HL-60/S4 treated with retinoic acid at 250 ng/mL for 4 days and 3 days (cell line): Measurements from ENCODE around the gene RHCE.
"Not testable (repeated sequence)": the region's sequence is repeated elsewhere in the genome, so short reads cannot be mapped to it uniquely, and the experiment has no call there.

Experiments used
- in situ Hi-C: fragments of 300-500 bp; cut with MboI; formaldehyde crosslinking; loops from 2 replicates; pipeline ENCODE4 v1.7.0; 2022; ENCODE audit warnings: low sequenced_read_pairs

RHCE gene

GRCh38 chr1:25405731-25406305 is 14.8 kb downstream of the RHCE start:
- in situ Hi-C loops: loop anchor here (25.0 kb wide), 2 partner anchors 106 to 381 kb away; no protein-coding TSS in a partner anchor

GRCh38 chr1:25402947-25403803 is 17.4 kb downstream of the RHCE start:
- in situ Hi-C loops: loop anchor here (25.0 kb wide), 2 partner anchors 109 to 384 kb away; no protein-coding TSS in a partner anchor

DNA sequence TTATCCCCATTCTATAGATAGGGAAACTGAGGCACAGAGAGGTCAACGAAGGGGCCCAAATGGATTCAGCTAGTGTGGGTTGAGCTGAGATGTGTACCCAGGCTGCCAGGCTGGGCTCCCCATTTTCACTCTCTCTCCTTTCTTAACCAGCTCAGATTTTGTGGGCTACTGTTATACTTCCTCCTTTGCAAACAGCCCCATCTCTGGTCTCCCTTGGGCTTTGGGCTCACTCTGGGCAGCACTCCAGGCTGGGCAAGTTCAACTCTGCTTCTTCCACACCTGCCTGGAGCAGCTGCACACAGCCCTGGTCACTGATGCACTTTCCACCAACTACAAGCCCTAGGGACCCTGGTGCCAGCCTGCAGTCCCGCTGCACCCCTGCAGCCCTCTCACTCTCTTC is 22.5 kb downstream of the RHCE start:
- in situ Hi-C loops: not testable (repeated sequence)

DNA sequence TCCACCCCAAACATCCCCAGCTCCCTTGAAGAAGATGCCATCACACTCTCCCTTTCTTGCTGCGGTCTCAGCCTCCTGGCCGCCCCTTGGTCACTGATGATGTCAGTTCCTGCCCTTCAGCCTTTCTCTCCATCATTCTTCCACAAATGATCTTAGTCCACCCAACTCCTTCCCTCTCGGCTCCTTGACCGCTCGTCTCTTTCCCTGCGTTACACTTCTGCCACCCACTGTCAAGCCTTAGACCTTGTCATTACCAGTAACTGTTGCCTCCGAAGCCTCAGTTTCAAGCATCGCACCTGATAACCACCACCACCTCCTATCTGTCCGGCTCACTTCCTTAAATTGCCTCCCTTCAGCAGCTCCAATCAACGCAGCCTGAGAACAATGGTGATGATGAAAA is 23.1 kb downstream of the RHCE start:
- in situ Hi-C loops: not testable (repeated sequence)

GRCh38 chr1:25392841-25393240 is 27.8 kb downstream of the RHCE start:
- in situ Hi-C loops: no loop called here

DNA sequence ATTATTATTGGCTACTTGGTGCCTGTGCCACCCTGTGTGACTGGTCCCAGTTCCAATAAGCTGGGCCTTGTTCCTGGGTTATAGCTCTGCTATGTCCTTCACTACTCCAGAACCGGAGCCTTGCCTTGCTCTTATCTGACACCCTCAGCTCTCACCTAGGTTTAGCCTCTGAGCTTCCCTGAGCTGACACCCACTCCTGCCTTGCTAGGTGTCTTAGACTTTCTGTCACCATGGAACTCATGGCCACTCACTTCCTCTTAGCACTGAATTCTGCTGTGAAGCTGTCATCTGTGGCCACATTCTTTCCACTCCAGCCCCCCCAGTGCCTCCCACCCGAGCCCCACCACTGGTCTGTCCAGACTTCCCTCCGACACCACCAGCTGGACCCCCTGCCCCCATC is 30.9 kb downstream of the RHCE start:
- in situ Hi-C loops: not testable (repeated sequence)

DNA sequence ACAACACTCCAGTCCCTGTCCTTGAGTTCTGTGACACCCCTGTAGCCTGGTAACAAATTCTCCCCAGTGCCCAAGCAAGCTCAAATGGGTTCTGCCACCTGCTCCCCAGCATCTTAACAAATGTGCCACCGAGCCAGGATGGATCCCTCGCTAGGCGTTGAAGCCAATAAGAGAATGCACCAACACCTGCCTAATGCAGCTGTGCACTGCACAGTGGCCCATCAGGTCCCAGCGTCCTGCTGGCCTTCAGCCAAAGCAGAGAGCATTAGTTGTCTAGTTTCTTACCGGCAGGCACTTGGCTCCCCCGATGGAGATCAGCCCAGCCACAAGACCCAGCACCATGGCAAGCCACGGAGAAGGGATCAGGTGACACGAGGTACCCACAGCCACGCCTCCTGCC is 31.9 kb downstream of the RHCE start:
- in situ Hi-C loops: not testable (repeated sequence)

GRCh38 chr1:25387096-25387495 is 33.5 kb downstream of the RHCE start:
- in situ Hi-C loops: not testable (repeated sequence)

DNA sequence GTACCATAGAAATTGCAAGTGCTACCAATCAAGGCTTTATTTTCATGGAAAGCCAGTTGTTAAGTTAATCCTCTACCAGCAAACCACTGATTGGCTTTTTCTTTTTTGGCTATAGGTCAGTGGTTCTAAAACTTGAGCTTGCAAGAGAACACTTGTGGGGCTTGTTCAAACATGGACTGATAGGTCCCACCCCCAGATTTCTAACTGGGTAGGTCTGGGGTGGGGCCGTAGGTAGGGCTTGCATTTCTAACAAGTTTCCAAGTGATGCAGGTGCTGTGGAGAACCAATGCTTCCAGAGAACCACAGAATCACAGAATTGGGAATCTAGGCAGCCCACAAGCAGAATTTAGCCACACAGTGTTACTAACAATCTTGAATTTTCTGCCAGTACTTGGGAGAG is 36.8 kb downstream of the RHCE start:
- in situ Hi-C loops: not testable (repeated sequence)

- in situ Hi-C loops: not testable (repeated sequence)
Observed at GRCh38 chr1:25383090-25383489, 37.5 kb downstream of the RHCE start.

- in situ Hi-C loops: not testable (repeated sequence)
Observed at GRCh38 chr1:25382543-25382942, 38.1 kb downstream of the RHCE start.

- in situ Hi-C loops: not testable (repeated sequence)
Observed at GRCh38 chr1:25378367-25378766, 42.3 kb downstream of the RHCE start.

- in situ Hi-C loops: not testable (repeated sequence)
Observed at GRCh38 chr1:25371757-25372156, 48.9 kb downstream of the RHCE start.

DNA sequence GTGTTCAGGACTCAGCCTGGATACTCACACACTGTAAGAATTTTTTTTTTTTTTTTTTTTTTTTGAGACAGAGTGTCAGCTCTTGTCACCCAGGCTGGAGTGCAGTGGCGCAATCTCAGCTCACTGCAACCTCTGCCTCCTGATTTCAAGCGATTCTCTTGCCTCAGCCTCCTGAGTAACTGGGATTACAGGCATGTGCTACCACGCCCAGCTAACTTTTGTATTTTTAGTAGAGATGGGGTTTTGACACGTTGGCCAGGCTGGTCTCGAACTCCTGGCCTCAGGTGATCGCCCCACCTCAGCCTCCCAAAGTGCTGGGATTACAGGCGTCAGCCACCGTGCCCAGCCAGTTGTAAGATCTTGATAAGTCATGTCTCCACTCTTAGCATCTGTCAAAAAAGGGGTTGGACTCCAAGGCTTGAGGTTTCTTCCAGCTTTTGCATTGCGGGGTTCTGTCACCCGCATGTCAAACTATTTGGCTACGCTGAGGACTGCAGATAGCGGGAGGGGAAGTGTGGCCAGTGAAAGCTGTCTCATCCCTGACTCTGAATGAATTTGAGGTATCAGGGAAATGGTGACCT is 50.8 kb downstream of the RHCE start:
- in situ Hi-C loops: not testable (repeated sequence)

GRCh38 chr1:25369241-25369640 is 51.4 kb downstream of the RHCE start:
- in situ Hi-C loops: no loop called here

GRCh38 chr1:25362634-25363559 is 57.7 kb downstream of the RHCE start:
- in situ Hi-C loops: not testable (repeated sequence)

DNA sequence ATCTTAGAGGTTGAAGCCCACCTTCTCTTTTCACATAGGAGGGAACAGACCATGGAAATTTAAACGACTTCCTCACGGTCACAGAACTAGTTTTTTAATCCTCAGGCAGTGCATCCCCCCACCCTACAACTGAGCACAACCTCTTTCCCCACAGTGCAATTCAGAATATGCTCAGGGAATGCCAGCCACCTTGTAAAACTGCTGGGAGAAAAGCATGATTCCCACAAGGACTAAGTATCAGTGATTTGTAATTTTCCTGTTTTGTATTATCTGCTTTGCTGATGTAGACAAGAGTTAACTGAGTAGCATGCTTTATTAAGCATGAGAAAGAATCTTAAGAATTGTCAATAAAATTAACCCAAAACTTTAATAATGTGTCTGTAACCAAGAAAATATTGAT is 58.7 kb downstream of the RHCE start:
- in situ Hi-C loops: no loop called here

- in situ Hi-C loops: no loop called here
Observed at GRCh38 chr1:25360596-25361581, 59.7 kb downstream of the RHCE start.

GRCh38 chr1:25356848-25357247 is 63.8 kb downstream of the RHCE start:
- in situ Hi-C loops: no loop called here

DNA sequence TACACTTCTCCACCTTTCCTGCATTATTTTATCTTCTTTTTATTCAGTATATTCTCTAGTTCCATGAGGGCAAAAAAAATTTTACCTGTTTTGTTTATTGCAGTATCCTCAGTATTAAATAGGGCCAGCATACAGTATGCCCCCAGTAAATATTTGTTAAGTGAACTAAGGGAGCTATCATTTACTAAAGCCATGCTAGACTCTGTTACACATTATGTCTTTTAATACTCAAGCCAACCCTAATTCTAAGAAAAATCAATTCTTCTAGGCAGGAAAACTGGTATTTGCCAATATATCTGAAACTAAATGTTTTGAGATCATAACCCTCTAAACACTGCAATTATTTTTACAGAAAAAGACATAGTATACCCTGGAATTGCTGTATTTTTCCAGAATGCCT is 64.2 kb downstream of the RHCE start:
- in situ Hi-C loops: no loop called here
